Iris pigment epithelial cell (primary cell): ENCODE results near the gene PKN3.

ENCODE experiments used
- DNase-seq: peaks from one replicate; pipeline ENCODE4 v3.0.0-alpha.2; 2011; ENCODE audit warnings: low read depth

The PKN3 gene

DNA sequence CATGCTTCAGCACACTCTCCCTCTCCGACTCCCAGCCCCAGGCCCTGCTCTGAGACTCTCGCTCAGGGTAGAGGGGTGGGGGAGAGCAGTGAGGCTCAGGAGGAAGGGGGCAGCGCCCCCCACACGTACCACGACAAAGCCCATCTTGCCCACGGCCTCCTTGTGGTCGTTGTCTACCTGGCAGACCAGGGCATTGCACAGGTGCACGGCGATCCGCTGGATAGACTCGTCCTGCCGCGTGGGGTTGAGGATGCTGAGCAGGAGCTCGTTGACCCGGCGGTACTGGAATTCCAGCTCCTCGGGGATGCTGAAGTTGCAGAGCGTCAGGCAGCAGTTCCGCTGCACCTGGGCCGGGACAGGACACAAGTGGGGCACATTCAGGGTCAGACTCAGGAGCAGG lies 40.1 kb downstream of the PKN3 start:
- DNase-seq, result no peak

DNA sequence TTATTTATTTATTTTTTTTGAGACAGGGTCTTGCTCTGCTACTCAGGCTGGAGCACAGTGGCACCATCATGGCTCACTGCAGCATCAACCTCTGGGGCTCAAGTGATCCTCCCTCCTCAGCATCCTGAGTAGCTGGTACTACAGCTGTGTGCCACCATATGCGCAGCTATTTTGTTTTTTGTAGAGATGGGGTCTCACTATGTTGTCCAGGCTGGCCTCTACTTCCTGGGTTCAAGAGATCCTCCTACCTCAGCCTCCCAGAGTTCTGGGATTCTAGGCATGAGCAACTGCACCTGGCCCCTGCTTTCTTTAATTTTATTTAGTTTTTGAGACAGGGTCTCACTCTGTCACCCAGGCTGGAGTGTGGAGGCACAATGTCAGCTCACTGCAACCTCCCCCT lies 41.1 kb downstream of the PKN3 start:
- no peak for DNase-seq

DNA sequence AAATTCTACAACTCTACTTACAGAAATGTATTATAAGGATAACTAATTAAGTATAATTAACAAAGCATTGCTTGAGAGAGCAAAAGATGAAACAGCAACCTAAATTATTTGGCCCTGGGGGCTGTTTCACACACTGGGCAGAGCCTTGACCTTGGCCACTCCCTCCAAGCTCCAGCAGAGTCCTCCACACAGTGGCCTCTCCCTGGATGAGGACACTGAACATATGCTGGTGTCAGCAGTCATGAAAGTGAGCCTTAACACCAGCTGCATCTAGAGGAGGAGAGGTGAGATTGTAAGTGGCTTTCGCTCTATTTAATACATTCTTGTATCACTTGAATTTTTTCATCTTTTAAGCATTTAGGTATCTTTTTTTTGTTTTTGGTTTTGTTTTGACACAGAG lies 44.9 kb downstream of the PKN3 start:
- no peak for DNase-seq

DNA sequence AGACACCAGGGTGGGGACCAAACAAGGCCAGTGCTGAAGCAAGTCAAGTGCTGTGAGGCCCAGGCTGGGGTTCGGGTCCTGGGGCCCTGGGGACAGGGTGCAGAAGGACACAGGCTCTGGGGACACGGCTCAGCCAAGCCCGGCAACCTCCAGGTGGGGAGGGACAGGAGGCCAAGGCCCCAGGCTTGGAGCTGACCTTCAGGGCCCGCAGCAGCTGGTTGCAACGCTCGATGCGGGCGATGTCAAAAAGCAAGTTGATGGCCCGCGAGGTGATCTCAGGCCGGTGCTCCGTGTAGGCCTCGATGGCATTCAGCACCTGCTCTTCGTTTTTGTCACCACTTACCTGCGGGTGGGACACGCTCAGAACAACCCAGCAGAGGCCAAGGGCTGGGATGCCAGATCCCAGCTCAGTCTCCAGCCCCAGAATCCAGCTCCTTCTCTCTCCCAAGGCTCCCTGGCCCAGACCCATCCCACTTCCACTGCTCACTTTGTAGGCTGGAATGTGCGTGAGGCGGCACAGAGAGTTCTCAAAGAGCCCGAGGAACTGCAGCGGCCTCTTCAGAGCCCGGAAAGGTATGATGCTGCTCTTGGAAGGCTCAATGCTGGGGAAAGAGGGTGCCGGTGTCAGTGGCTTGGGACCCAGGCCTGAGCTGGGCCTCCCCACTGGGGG lies 48.8 kb downstream of the PKN3 start:
- DNase-seq, result no peak

DNA sequence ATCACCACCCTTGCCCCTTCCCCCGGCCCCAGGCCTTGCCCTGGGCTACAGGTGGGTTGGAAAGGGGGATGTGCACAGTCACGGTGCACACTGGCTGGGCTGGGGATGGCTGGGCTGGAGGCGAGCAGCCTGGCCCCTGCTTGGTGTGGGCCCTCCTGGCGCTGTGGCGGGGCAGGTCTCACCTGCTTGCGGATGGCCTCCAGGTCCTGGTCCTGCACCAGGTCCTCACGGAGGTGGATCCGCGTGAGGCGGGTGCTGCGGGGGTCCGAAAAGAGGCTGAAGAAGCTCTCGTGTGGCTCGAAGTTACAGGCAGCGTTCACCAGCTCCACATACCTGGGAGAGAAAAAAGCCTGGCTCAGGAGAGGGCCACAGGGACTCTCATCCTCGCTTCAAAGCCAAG lies 51.3 kb downstream of the PKN3 start:
- no peak for DNase-seq

DNA sequence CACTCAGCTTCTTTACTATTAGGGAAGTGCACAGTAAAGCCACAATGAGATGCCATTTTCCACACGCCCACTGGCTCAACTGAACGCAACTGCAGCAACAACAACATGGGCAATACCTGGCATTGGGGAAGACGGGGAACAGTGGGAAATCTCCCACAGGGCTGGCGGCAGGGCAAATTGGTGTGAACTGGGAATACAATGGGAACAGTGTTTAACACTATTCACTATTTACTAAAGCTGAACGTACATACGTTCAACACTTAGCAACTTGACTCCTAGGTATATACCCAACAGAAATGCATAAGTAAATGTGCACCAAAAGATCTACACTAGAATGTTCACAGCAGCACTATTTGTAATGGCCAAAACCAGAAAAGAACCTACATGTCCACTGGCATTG lies 55.3 kb downstream of the PKN3 start:
- DNase-seq, result no peak

DNA sequence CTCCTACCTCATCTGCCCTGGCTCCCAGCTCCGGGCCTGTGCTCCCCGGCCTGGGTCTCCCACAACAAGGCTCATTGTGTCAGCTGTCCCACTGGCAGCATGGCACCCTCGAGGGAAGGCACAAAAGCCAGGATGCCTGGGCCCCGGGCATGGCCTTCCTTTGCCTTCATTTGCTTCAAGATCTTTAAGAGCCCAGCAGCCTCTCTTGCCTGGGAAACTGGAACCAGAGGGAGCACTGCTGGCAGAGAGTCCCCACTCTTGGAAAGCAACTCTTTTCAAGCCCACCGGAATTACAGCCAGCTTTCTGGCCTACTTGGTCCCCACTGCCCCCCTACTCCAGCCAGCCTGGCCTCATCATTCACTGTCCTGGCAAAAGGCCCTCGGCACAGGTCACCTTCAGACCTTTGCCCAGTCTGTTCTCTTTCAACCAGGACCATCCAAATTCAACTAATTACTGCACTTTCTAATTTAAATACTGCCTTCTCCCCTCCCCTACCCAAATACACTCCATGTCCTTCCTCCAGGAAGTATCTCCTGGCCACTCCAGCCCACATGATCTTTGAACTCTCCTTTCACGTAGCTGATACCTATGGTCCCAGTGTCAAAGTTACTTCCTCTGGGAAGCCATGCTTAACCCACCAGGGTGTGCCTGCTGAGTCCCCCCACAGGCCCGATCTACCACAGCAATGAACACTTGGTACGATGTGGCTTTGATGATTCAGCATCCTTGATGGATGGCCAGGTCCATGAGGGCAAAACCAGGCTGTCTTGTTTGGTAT lies 60.6 kb downstream of the PKN3 start:
- DNase-seq, result no peak

DNA sequence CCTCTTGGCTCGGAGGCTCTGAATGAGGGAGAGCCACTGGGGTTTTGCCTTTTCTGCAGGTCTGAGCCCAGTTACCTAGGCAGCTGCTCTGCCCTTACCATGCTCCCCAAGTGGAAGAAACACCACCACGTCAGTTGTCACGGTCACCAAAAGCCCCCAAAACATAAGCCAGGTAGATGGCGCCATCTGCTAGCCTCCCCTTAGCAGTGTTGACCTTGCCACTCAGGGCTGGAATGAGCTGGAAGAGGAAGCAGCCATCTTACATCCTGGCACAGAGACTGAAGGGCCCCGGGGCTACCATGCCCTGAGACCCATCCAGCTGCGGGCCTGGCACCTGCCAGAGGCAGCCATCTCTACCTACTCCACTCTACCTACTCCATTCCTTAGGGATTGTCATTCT lies 62.1 kb downstream of the PKN3 start:
- DNase-seq, result no peak

DNA sequence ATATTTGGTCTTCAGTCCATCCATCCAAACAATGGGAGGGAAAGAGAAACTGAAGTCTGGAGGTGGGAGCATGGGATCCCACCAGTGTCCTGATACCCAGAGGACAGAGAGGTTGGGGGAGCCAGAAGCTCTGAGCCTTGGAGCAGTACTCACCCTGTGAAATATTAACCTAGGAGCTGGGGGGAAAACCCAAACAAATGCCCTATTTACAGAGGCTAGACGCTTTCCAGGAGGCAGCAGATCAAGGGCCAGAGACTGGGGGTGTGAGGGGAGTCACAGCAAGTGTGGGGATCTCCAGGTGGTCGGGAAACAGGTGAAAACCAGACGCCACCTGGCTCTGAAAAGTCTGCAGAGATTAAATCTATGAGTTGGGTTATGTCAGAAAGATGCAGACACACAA lies 63.2 kb downstream of the PKN3 start:
- DNase-seq, result no peak

DNA sequence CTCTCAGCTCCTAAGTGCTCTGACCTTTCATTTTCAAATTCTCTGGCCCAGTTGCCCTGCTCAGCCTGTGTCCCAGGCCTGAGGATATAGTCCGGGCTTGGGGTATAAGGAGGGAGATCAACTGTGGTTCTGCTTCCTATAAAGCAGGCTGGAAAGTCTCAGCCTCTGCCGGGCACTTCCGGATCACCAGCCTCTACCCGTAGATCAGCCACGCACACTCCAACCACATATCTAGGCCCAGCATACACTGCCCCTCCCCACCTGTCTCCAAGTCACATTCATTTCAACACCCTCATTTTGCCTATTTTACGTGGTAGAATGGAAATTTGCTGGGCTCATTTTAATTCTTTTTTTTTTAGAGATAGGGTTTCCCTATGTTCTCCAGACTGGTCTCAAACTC lies 66.3 kb downstream of the PKN3 start:
- no peak for DNase-seq
